ENCODE data around the gene PRDM16. TPM values are rescaled to one million over a fixed set of nuclear protein-coding genes. Genes with fewer than 3 reads are reported as not detected.

The PRDM16 gene
- total RNA-seq, 1 donor from 2014 or later: 0.43 TPM

DNA sequence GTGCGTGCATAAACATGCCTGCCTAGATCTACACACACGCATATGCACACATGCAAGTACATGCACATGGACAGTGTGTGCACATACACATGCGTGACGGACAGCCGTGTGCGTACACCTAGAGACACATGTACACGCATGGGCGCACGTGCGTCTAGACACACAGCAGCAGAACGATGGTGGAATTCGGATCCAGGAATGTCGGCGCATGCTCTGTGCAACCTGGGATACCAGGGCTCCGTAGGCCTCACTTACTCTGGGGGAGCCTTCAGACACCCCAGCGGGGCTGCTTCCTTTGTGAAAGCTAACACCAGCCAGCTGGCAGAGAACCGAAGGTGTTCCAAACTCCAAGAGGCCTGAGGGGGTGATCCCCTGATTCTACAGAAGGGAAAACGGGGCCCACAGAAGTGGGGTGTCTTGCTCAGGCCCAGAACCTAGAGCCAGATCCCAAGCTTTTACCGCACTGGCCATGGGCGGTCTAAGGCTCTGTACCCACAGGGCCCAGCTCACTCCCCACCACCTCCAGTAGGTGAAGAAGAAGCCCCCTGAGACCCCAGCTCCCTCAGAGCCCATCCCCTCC is 358.0 kb downstream of the PRDM16 start:
- Mint-ChIP-seq H3K27ac (ENCODE audit: unreplicated experiment) (no peak overlapping the region), H3K27me3 (ENCODE audit: low read depth, unreplicated experiment) (peaks cover 24% of the 10 kb centered on the region), H3K9me3 (ENCODE audit: unreplicated experiment) (peaks cover 4% of the 10 kb centered on the region), H3K36me3 (ENCODE audit: low read depth, unreplicated experiment) (peaks cover under 1% of the 10 kb centered on the region), H3K4me3 (ENCODE audit: unreplicated experiment) (no peak overlapping the region), H3K4me1 (ENCODE audit: low read depth, unreplicated experiment) (no peaks in the 10 kb centered on the region)
- no peaks in the 10 kb centered on the region for H3K4me1 ChIP-seq (ENCODE audit: insufficient read depth, low read length)
- no peak for TF ChIP-seq EZH2 (IDR thresholded peaks at IDR 0.05; ENCODE audit: insufficient read depth, low read length)
- TF ChIP-seq, protein P1, sequence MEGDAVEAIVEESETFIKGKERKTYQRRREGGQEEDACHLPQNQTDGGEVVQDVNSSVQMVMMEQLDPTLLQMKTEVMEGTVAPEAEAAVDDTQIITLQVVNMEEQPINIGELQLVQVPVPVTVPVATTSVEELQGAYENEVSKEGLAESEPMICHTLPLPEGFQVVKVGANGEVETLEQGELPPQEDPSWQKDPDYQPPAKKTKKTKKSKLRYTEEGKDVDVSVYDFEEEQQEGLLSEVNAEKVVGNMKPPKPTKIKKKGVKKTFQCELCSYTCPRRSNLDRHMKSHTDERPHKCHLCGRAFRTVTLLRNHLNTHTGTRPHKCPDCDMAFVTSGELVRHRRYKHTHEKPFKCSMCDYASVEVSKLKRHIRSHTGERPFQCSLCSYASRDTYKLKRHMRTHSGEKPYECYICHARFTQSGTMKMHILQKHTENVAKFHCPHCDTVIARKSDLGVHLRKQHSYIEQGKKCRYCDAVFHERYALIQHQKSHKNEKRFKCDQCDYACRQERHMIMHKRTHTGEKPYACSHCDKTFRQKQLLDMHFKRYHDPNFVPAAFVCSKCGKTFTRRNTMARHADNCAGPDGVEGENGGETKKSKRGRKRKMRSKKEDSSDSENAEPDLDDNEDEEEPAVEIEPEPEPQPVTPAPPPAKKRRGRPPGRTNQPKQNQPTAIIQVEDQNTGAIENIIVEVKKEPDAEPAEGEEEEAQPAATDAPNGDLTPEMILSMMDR (IDR thresholded peaks at IDR 0.05; ENCODE audit: insufficient read depth, low read depth, low read length): no peak
- no peaks in the 10 kb centered on the region for H3K79me2 ChIP-seq (ENCODE audit: insufficient read depth, low read length)
- no peaks in the 10 kb centered on the region for H3K36me3 ChIP-seq (ENCODE audit: insufficient read depth, low read length)
- H3K4me2 ChIP-seq (ENCODE audit: low read length): no peak overlapping the region
- H3K9ac ChIP-seq (ENCODE audit: low read length): no peak overlapping the region
- FAIRE-seq: no peak
- no peak overlapping the region for H3K4me3 ChIP-seq (ENCODE audit: insufficient read depth, low read depth, low read length)
- no peaks in the 10 kb centered on the region for H3K9me3 ChIP-seq (ENCODE audit: insufficient read depth, low read depth, low read length)
- H4K20me1 ChIP-seq (ENCODE audit: insufficient read depth, low read length): no peaks in the 10 kb centered on the region
- H3K27ac ChIP-seq (ENCODE audit: low read depth, low read length): no peak overlapping the region
- no peak overlapping the region for H2AFZ ChIP-seq (ENCODE audit: low read depth, low read length)
- no peaks in the 10 kb centered on the region for H3K27me3 ChIP-seq (ENCODE audit: insufficient read depth, low read length)
- no peak for DNase-seq (ENCODE audit: low read depth)

DNA sequence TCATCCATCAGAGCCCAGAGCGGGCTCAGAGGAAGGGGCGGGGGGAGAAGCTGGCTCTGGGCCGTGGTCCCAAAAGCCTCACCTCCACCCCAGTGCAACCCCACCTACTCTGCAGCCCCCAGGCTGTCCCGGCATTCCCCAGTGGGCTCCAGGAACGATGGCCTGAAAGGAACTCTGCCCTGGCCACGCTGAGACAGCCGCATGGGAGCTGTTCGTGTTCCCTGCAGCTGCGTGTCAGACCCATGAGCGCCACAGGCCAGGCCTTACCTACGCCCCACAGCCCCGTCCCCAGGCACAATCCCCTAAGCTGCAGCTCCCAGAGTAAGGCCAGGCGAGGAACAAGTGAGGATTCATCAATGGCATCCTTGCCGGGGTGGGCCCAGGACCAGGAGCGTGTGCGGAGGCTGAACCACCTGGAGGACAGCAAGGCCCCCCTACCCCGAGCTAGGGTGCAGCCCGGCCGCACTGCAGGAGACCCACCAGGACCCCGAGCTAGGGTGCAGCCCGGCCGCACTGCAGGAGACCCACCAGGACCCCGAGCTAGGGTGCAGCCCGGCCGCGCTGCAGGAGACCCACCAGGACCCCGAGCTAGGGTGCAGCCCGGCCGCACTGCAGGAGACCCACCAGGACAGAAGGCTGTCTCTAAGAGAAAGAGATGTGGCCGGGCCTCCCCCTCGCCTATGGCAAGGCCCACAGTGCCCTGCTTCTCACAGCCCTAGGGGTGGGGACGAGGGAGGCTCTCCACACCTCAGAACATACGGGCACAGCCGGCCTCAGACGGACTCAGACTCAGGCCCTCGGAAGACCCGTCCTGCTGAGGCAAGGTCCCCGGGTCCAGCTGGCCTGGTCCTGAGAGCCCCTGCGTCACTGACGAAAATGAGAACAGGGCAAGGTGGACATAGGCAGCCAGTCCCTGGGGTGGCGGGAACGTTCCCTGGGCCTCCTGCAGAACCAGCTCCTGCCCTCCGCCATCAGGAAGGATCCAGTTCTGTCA is 359.0 kb downstream of the PRDM16 start:
- Mint-ChIP-seq H3K9me3 (ENCODE audit: unreplicated experiment) (peaks cover 2% of the 10 kb centered on the region), H3K36me3 (ENCODE audit: low read depth, unreplicated experiment) (no peaks in the 10 kb centered on the region), H3K27ac (ENCODE audit: unreplicated experiment) (no peak overlapping the region), H3K4me1 (ENCODE audit: low read depth, unreplicated experiment) (no peaks in the 10 kb centered on the region), H3K4me3 (ENCODE audit: unreplicated experiment) (no peak overlapping the region), H3K27me3 (ENCODE audit: low read depth, unreplicated experiment) (peaks cover 27% of the 10 kb centered on the region)
- Histone ChIP-seq H3K4me1 (ENCODE audit: insufficient read depth, low read length) (no peaks in the 10 kb centered on the region), H4K20me1 (ENCODE audit: insufficient read depth, low read length) (no peaks in the 10 kb centered on the region), H3K27me3 (ENCODE audit: insufficient read depth, low read length) (no peaks in the 10 kb centered on the region), H3K36me3 (ENCODE audit: insufficient read depth, low read length) (no peaks in the 10 kb centered on the region), H3K9me3 (ENCODE audit: insufficient read depth, low read depth, low read length) (no peaks in the 10 kb centered on the region), H3K27ac (ENCODE audit: low read depth, low read length) (no peak overlapping the region), H2AFZ (ENCODE audit: low read depth, low read length) (no peak overlapping the region), H3K79me2 (ENCODE audit: insufficient read depth, low read length) (no peaks in the 10 kb centered on the region), H3K9ac (ENCODE audit: low read length) (no peak overlapping the region), H3K4me2 (ENCODE audit: low read length) (no peak overlapping the region), H3K4me3 (ENCODE audit: insufficient read depth, low read depth, low read length) (no peak overlapping the region)
- no peak for FAIRE-seq
- TF ChIP-seq, protein P1 (IDR thresholded peaks at IDR 0.05; ENCODE audit: insufficient read depth, low read depth, low read length): no peak
- TF ChIP-seq EZH2 (IDR thresholded peaks at IDR 0.05; ENCODE audit: insufficient read depth, low read length): no peak
- no peak for DNase-seq (ENCODE audit: low read depth)

All from astrocyte (in vitro differentiated cells and primary cell).